Testis (tissue), 3 donors: Measurements from ENCODE around the gene PHKA1. TPM values are rescaled to one million over a fixed set of nuclear protein-coding genes. Genes with fewer than 3 reads are reported as not detected.

Experiments used
- DNase-seq: peaks from one replicate; pipeline ENCODE4 v3.0.0-alpha.2; 2019
- H3K27ac ChIP-seq, 2 donors: fragments of 200-600 bp; sonication (generic); one replicate each; pipeline ENCODE4 v1.5.1; 2019
- H3K27me3 ChIP-seq: fragments of 200-600 bp; sonication (generic); one replicate; pipeline ENCODE4 v1.5.1; 2019
- H3K36me3 ChIP-seq: fragments of 200-600 bp; sonication (generic); one replicate; pipeline ENCODE4 v1.5.1; 2017; ENCODE audit warnings: low read depth; ENCODE audit errors: missing control alignments
- H3K4me1 ChIP-seq: fragments of 200-600 bp; sonication (generic); one replicate; pipeline ENCODE4 v1.5.1; 2019
- H3K4me3 ChIP-seq, 2 donors: fragments of 200-600 bp; sonication (generic); one replicate each; pipeline ENCODE4 v1.5.1; 2017 to 2019
- H3K9me3 ChIP-seq: fragments of 200-600 bp; sonication (generic); one replicate; pipeline ENCODE4 v1.5.1; 2017
- POLR2A ChIP-seq: fragments of 450-650 bp; IDR thresholded peaks from one replicate; pipeline ENCODE4 v1.6.1; 2017; ENCODE audit warnings: antibody characterized with exemption, mild to moderate bottlenecking, moderate library complexity
- WGBS, 2 donors: methylation state at CpG; one replicate each; pipeline ENCODE4 v1.1.5; 2018; 5-methylcytosine and 5-hydroxymethylcytosine counted together
- intact Hi-C: fragments of 100-400 bp; cut with DNase I; formaldehyde crosslinking; loops from one replicate; pipeline ENCODE4 v1.15.1; 2023; ENCODE audit warnings: low total_unique reads
- polyA plus RNA-seq: library from polyadenylated mRNA; stranded (reverse); fragments of 350-450 nt; fragmentation: Illumina TruSeq; extraction: RNeasy Lipid Tissue Mini Kit (QIAGEN cat#74804); gene quantifications from one replicate; pipeline ENCODE4 v1.2.3, GENCODE V29; 2014; ENCODE audit warnings: low read depth, low replicate concordance; ENCODE audit not compliant: insufficient read depth
- total RNA-seq, 2 donors: library from RNA; depleted of rRNA; stranded (reverse); fragments of >200 nt; gene quantifications; one replicate each; pipeline ENCODE4 v1.2.3, GENCODE V29; 2016
- TF ChIP-seq, protein P1 (sequence below), 3 experiments: fragments of 450-650 bp in 2 of 3; fragments of 200-600 bp in 1 of 3; sonication (generic) in 1 of 3; IDR thresholded peaks; one replicate each; pipeline ENCODE4 v1.5.1; 2016 to 2019; ENCODE audit warnings: antibody characterized with exemption in 3 of 3, mild to moderate bottlenecking in 2 of 3, moderate library complexity in 1 of 3

Gene PHKA1
- total and polyA plus RNA-seq, 3 donors from 2014 or later: 3.6 to 13.1 (median 11.4) TPM

DNA sequence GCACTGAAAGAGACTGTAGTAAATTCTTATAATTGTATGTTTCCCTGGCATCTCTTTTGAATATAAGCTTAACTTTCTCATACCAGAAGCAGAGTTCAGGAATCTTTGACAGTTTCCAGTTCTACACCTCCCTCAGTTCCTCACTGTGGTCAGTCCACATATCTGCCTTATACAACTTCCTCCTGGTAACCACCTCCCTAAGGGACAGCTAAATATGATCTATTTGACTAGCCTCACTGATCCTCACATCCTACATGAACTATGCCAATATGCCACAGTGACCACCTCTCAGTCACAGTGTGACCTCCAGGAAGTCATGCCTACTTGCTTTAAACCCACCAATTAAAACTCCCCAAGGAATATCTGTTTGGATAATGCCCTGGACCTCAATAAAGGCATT, 89.9 kb downstream of the PHKA1 start:
- H3K4me3 ChIP-seq: no peak overlapping the region
- DNase-seq: no peak
- no peaks in the 10 kb centered on the region for H3K4me1 ChIP-seq
- no peaks in the 10 kb centered on the region for H3K36me3 ChIP-seq
- intact Hi-C loops: no loop called here
- TF ChIP-seq, protein P1, sequence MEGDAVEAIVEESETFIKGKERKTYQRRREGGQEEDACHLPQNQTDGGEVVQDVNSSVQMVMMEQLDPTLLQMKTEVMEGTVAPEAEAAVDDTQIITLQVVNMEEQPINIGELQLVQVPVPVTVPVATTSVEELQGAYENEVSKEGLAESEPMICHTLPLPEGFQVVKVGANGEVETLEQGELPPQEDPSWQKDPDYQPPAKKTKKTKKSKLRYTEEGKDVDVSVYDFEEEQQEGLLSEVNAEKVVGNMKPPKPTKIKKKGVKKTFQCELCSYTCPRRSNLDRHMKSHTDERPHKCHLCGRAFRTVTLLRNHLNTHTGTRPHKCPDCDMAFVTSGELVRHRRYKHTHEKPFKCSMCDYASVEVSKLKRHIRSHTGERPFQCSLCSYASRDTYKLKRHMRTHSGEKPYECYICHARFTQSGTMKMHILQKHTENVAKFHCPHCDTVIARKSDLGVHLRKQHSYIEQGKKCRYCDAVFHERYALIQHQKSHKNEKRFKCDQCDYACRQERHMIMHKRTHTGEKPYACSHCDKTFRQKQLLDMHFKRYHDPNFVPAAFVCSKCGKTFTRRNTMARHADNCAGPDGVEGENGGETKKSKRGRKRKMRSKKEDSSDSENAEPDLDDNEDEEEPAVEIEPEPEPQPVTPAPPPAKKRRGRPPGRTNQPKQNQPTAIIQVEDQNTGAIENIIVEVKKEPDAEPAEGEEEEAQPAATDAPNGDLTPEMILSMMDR (IDR thresholded peaks at IDR 0.05): no peak
- TF ChIP-seq POLR2A: no peak
- H3K9me3 ChIP-seq: no peaks in the 10 kb centered on the region
- H3K27me3 ChIP-seq: no peaks in the 10 kb centered on the region
- no peak overlapping the region for H3K27ac ChIP-seq

DNA sequence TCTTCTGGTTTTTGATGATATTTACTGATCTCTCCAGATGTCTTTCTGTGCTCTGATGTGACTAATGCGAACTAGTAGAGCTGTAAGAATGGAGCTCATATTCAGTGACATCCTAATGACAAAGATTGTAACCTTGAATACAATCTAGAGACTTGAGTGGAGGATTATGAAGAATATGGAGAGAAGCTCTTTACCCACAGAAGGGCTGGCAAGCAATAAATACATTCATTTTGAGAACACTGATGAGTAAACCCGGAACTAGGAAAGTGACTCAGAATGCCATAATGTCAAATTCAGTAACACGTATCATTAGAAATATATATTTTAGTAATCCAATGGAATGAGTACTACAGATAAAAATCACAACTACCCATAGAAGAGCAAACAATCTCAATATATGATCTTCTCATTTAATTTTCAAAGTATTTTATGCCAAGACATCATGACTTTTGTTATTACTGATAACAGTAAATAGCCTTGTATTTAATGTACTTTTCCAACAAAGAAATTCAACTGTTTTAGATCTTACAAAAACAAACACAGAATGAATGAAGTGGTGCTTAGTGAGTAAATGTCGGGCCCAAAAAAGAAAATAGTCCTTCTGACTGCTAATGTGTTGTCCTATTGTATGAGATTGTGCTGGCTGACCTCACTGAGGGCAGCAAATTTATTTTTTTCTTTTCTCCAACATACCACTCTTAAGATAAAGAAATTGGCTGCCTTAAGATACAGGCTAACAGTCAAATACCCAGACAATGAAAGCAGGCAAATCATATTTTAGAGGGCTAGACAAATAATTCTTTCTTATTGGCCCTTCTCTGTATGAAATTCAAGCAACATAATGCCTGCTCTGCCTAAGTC, 92.3 kb downstream of the PHKA1 start:
- Histone ChIP-seq H3K27me3 (no peaks in the 10 kb centered on the region), H3K27ac (peak overlapping the region in 1 of 2 donors; percentile 66), H3K4me3 (no peak overlapping the region), H3K4me1 (no peaks in the 10 kb centered on the region), H3K9me3 (no peaks in the 10 kb centered on the region), H3K36me3 (no peaks in the 10 kb centered on the region)
- DNase-seq: no peak
- intact Hi-C loops: no loop called here
- TF ChIP-seq, protein P1 (IDR thresholded peaks at IDR 0.05): no peak
- no peak for TF ChIP-seq POLR2A
- WGBS, 2 donors: 75 to 76% methylated on average over 4 of the region's 4 CpGs

DNA sequence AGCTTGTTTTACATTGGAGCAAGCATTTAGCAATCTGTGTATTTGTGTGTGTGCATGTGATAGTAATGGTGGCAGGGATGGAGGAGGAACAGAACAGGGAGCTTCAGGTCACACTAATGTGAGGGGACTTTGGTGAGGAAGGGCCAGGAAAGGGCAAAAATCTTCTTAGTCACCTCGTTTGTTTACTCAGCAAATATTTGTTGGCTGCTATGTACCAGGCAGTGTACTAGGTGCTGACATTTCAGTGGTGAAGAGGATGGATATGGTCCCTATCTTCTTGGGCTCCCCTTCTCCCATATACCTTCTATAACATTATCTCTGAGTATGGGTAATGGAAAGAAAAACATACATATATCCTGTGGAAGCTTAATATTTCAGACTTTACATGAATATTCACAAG, 92.9 kb downstream of the PHKA1 start:
- peak overlapping the region in 1 of 2 donors; percentile 66 for H3K27ac ChIP-seq
- no peak overlapping the region for H3K4me3 ChIP-seq
- H3K9me3 ChIP-seq: no peaks in the 10 kb centered on the region
- intact Hi-C loops: no loop called here
- H3K36me3 ChIP-seq: no peaks in the 10 kb centered on the region
- no peaks in the 10 kb centered on the region for H3K4me1 ChIP-seq
- no peaks in the 10 kb centered on the region for H3K27me3 ChIP-seq
- no peak for TF ChIP-seq POLR2A
- TF ChIP-seq, protein P1 (IDR thresholded peaks at IDR 0.05): no peak
- WGBS, 2 donors: 55 to 67% methylated on average over 1 of the region's 1 CpG
- DNase-seq: no peak

DNA sequence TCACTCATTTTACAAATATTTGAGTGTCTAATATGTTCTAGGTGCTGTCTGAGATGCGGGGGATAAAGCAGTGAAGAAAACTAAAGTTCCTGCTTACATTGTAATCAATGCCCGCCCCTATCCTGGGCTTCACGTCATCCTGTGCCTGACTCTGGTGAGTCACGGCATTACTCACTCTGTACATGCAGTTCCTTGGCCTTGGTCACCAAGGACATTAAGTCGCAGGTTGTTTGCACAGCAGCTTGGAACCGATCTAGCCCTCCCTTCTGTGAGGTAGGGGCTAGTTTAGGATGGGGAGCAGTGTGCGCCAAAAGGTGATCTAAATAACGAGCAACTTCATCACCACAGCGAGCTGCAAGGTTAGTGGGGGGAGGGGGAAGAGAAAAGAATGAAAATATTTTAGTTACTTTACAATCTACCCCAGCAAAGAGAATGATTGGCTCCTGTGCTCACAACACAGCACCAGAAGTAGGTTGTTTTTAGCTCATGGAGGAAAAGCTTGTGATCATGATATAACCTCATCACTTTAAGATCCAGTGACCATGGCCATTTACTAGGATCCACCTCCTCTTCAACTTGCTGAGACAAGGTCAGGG, 93.5 kb downstream of the PHKA1 start:
- TF ChIP-seq POLR2A: no peak
- TF ChIP-seq, protein P1 (IDR thresholded peaks at IDR 0.05): no peak
- DNase-seq: peak; percentile 75
- H3K4me3 ChIP-seq: no peak overlapping the region
- H3K27ac ChIP-seq: peak overlapping the region in 1 of 2 donors; percentile 66
- intact Hi-C loops: no loop called here
- H3K4me1 ChIP-seq: no peaks in the 10 kb centered on the region
- no peaks in the 10 kb centered on the region for H3K36me3 ChIP-seq
- no peaks in the 10 kb centered on the region for H3K27me3 ChIP-seq
- no peaks in the 10 kb centered on the region for H3K9me3 ChIP-seq
- 32 to 41% methylated on average over 5 to 9 of the region's 9 CpGs for WGBS, 2 donors
